ENCODE measurements around the gene MLXIP. TPM values are rescaled to one million over a fixed set of nuclear protein-coding genes. Genes with fewer than 3 reads are reported as not detected.

The MLXIP gene
- total and polyA plus RNA-seq, 9 of the 15 experiments (the other 6 are each of a cell fraction or from before 2014, with no cell fraction given): 2.2 to 66.3 (median 18.1) TPM

DNA sequence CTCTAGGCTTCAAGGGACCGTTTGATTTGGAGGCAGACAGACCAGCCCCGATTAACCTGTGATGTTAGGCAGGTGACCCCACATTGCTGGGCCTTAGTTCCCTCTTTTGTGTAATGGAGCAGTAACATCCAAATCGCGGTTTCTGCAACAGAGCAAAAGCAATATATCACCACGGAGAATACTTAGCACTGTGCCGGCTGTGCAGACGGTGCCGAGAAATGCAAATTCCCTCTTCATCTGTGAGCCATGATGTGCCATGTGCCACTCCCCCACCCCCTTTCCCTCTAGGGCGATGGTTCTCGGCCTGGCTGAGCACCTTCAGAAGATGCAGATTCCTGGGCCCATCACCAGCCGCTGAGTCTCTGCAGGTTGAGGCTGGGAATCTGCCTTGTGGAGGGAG lies 46.0 kb upstream of the MLXIP start (continued):
- TF ChIP-seq, protein P1, sequence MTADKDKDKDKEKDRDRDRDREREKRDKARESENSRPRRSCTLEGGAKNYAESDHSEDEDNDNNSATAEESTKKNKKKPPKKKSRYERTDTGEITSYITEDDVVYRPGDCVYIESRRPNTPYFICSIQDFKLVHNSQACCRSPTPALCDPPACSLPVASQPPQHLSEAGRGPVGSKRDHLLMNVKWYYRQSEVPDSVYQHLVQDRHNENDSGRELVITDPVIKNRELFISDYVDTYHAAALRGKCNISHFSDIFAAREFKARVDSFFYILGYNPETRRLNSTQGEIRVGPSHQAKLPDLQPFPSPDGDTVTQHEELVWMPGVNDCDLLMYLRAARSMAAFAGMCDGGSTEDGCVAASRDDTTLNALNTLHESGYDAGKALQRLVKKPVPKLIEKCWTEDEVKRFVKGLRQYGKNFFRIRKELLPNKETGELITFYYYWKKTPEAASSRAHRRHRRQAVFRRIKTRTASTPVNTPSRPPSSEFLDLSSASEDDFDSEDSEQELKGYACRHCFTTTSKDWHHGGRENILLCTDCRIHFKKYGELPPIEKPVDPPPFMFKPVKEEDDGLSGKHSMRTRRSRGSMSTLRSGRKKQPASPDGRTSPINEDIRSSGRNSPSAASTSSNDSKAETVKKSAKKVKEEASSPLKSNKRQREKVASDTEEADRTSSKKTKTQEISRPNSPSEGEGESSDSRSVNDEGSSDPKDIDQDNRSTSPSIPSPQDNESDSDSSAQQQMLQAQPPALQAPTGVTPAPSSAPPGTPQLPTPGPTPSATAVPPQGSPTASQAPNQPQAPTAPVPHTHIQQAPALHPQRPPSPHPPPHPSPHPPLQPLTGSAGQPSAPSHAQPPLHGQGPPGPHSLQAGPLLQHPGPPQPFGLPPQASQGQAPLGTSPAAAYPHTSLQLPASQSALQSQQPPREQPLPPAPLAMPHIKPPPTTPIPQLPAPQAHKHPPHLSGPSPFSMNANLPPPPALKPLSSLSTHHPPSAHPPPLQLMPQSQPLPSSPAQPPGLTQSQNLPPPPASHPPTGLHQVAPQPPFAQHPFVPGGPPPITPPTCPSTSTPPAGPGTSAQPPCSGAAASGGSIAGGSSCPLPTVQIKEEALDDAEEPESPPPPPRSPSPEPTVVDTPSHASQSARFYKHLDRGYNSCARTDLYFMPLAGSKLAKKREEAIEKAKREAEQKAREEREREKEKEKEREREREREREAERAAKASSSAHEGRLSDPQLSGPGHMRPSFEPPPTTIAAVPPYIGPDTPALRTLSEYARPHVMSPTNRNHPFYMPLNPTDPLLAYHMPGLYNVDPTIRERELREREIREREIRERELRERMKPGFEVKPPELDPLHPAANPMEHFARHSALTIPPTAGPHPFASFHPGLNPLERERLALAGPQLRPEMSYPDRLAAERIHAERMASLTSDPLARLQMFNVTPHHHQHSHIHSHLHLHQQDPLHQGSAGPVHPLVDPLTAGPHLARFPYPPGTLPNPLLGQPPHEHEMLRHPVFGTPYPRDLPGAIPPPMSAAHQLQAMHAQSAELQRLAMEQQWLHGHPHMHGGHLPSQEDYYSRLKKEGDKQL (CRISPR knock-in tag; IDR thresholded peaks at IDR 0.05; ENCODE audit: borderline replicate concordance): no peak
- TF ChIP-seq EGR1 (conservative IDR thresholded peaks at IDR 0.05): no peak
- TF ChIP-seq, protein P2, sequence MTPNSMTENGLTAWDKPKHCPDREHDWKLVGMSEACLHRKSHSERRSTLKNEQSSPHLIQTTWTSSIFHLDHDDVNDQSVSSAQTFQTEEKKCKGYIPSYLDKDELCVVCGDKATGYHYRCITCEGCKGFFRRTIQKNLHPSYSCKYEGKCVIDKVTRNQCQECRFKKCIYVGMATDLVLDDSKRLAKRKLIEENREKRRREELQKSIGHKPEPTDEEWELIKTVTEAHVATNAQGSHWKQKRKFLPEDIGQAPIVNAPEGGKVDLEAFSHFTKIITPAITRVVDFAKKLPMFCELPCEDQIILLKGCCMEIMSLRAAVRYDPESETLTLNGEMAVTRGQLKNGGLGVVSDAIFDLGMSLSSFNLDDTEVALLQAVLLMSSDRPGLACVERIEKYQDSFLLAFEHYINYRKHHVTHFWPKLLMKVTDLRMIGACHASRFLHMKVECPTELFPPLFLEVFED (CRISPR knock-in tag; conservative IDR thresholded peaks at IDR 0.05): no peak
- TF ChIP-seq, protein P3, sequence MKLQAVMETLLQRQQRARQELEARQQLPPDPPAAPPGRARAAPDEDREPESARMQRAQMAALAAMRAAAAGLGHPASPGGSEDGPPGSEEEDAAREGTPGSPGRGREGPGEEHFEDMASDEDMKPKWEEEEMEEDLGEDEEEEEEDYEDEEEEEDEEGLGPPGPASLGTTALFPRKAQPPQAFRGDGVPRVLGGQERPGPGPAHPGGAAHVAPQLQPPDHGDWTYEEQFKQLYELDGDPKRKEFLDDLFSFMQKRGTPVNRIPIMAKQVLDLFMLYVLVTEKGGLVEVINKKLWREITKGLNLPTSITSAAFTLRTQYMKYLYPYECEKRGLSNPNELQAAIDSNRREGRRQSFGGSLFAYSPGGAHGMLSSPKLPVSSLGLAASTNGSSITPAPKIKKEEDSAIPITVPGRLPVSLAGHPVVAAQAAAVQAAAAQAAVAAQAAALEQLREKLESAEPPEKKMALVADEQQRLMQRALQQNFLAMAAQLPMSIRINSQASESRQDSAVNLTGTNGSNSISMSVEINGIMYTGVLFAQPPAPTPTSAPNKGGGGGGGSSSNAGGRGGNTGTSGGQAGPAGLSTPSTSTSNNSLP (IDR thresholded peaks at IDR 0.05; ENCODE audit: borderline replicate concordance, low read depth, low read length): no peak
- TF ChIP-seq, protein P4, sequence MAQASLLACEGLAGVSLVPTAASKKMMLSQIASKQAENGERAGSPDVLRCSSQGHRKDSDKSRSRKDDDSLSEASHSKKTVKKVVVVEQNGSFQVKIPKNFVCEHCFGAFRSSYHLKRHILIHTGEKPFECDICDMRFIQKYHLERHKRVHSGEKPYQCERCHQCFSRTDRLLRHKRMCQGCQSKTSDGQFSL (CRISPR knock-in tag; IDR thresholded peaks at IDR 0.05): no peak
- TF ChIP-seq, protein P4 (tag; IDR thresholded peaks at IDR 0.05): no peak
- TF ChIP-seq KDM2B (CRISPR knock-in tag; IDR thresholded peaks at IDR 0.05): no peak
- TF ChIP-seq ZNF77 (CRISPR knock-in tag; IDR thresholded peaks at IDR 0.05): no peak
- no peak for TF ChIP-seq MAFK (IDR thresholded peaks at IDR 0.05; ENCODE audit: low read length)

All from K562 (cell line).